Adipocyte (in vitro differentiated cells): ENCODE results near the gene KIF20B.

ENCODE experiments used
- DNase-seq: peaks from one replicate; pipeline ENCODE4 v3.0.0-alpha.2; 2015; ENCODE audit warnings: low read depth
- H3K27me3 ChIP-seq: replicated peaks from 2 replicates; pipeline ENCODE4 v1.7.0; 2013; ENCODE audit warnings: mild to moderate bottlenecking, low read length, moderate library complexity; ENCODE audit not compliant: control insufficient read depth, insufficient read depth
- H3K36me3 ChIP-seq: 2 replicates; pipeline ENCODE4 v1.7.0; 2013; ENCODE audit warnings: low read length, mild to moderate bottlenecking, moderate library complexity; ENCODE audit not compliant: control insufficient read depth, insufficient read depth, severe bottlenecking
- H3K4me1 ChIP-seq: 2 replicates; pipeline ENCODE4 v1.7.0; 2013; ENCODE audit warnings: mild to moderate bottlenecking, low read length, moderate library complexity; ENCODE audit not compliant: control insufficient read depth, insufficient read depth
- H3K4me3 ChIP-seq: 2 replicates; pipeline ENCODE4 v1.7.0; 2013; ENCODE audit warnings: mild to moderate bottlenecking, low read length, moderate library complexity
- H3K9ac ChIP-seq: 2 replicates; pipeline ENCODE4 v1.7.0; 2013; ENCODE audit warnings: mild to moderate bottlenecking, low read length, moderate library complexity
- H3K9me3 ChIP-seq: 2 replicates; pipeline ENCODE4 v1.7.0; 2013; ENCODE audit warnings: mild to moderate bottlenecking, low read length, moderate library complexity; ENCODE audit not compliant: control insufficient read depth

The KIF20B gene

DNA sequence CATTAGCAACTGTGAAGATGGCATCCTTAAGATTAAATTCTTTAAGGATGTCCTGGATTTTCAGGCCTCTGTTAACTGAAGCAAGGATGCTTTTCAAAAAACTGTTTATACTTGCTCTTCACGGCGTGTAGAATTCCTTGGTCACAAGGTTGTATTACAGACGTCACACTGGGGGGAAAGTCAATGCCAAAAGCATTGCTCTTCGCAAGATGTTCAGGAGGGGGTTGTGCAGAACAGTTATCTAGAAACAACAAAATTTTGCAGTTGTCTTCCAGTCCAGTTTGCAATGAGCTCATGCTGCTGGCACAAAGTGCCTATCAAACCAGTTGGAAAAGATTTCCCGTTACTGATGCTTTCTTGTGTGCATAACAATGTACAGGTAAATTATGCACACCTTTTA lies 8.2 kb upstream of the KIF20B start:
- H3K9ac ChIP-seq = no peak overlapping the region
- no peaks in the 10 kb centered on the region for H3K9me3 ChIP-seq
- H3K4me1 ChIP-seq = no peaks in the 10 kb centered on the region

GRCh38 chr10:89695307-89695706 lies 6.1 kb upstream of the KIF20B start:
- Histone ChIP-seq H3K4me1 (no peaks in the 10 kb centered on the region), H3K9me3 (no peaks in the 10 kb centered on the region), H3K27me3 (no peaks in the 10 kb centered on the region), H3K4me3 (no peak overlapping the region), H3K36me3 (no peaks in the 10 kb centered on the region), H3K9ac (no peak overlapping the region)
- DNase-seq = no peak

More for the DNA sequence above, 8.2 kb upstream of the KIF20B start:
- H3K27me3 ChIP-seq = no peaks in the 10 kb centered on the region
- no peaks in the 10 kb centered on the region for H3K36me3 ChIP-seq
- DNase-seq = no peak
- H3K4me3 ChIP-seq = no peak overlapping the region

DNA sequence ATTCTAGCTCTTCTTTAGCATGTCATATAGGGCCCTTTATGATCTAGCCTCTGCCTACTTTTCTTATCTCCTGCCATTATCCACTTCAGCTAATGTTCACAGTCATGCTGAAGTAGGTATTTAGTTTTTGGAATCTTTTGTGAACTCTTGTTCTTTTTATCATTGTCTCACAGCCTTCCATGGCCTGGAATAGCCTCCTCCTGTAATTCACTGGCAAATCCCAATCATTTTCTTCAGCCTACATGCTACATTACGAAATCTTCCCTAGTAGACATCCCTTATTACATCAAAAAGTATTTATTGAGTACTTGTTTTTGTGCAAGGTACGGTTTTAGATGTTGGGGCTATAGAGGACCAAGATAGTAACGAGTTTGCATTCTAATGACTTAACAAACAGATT lies 3.4 kb upstream of the KIF20B start:
- DNase-seq = no peak
- Histone ChIP-seq H3K27me3 (no peaks in the 10 kb centered on the region), H3K36me3 (no peaks in the 10 kb centered on the region), H3K4me1 (peaks cover 11% of the 10 kb centered on the region), H3K4me3 (no peak overlapping the region), H3K9ac (no peak overlapping the region), H3K9me3 (no peaks in the 10 kb centered on the region)

DNA sequence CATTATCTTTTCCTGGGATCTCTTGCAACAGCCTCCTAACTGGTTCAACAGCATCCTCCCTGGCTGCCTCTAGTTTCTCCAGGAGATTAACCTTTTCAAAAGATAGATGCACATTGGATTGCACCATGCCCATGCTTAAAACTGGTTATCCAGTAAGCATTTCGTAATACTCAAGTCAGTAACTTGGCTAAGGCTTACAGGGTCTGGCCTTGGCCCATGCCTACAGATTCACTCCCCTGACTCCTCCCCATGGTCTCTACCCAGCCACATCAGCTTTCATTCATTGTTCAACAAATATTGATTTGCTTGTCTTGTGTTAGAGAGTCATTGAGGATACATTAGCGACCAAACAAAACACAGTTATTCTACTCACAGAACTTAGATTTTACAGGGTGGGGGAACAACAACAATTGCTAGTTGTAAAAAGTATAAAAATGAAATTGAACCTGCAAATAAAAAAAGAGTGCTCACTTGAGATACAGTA lies 1.8 kb upstream of the KIF20B start:
- peak; percentile 14 for DNase-seq
- Histone ChIP-seq H3K4me1 (peaks cover 11% of the 10 kb centered on the region), H3K9ac (no peak overlapping the region), H3K4me3 (no peak overlapping the region), H3K9me3 (no peaks in the 10 kb centered on the region), H3K27me3 (no peaks in the 10 kb centered on the region), H3K36me3 (no peaks in the 10 kb centered on the region)

DNA sequence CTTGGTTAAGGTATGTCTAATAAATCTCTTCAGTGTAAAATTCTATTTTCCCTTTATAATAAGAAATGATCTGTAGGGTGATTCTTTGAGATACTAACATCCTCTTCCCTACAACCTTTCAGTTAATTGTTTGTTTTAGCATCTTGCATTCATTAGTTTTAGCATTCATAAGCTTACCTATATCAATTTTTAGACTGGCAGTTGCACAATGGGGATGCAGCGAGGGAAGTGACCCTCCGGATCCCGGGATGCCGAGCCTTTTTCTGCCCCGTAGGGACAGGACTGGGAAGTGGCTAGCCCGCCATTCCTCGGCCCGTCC lies 508 bp upstream of the KIF20B start:
- DNase-seq = no peak
- peak overlapping the region; percentile 98 for H3K4me3 ChIP-seq
- H3K36me3 ChIP-seq = no peaks in the 10 kb centered on the region

DNA sequence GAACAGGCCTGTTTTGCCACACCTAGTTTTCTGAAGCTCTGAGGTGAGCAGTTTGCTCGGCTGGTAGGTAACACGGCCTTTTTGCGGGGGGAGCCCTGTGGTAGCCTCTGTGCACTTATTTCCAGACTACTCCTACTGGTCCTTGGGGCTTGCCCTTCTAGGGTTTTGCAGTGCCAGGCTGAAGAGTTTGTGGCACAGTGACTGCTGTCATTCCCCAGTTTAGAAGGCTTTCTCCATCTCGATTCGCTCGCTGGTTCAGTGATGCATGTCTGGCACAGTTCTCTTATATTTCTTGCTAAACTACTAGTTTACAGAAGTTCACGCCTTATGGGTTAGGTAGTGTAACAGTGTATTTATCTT lies 711 bp downstream of the KIF20B start:
- H3K4me3 ChIP-seq = peak overlapping the region; percentile 98
- no peaks in the 10 kb centered on the region for H3K36me3 ChIP-seq
- peak overlapping the region; percentile 91 for H3K9ac ChIP-seq
- no peaks in the 10 kb centered on the region for H3K27me3 ChIP-seq
- peak; percentile 9 for DNase-seq
- H3K9me3 ChIP-seq = no peaks in the 10 kb centered on the region
- H3K4me1 ChIP-seq = peaks cover 15% of the 10 kb centered on the region

More for the DNA sequence above, 508 bp upstream of the KIF20B start:
- H3K27me3 ChIP-seq = no peaks in the 10 kb centered on the region
- no peaks in the 10 kb centered on the region for H3K9me3 ChIP-seq
- H3K4me1 ChIP-seq = peaks cover 11% of the 10 kb centered on the region
- H3K9ac ChIP-seq = peak overlapping the region; percentile 91

DNA sequence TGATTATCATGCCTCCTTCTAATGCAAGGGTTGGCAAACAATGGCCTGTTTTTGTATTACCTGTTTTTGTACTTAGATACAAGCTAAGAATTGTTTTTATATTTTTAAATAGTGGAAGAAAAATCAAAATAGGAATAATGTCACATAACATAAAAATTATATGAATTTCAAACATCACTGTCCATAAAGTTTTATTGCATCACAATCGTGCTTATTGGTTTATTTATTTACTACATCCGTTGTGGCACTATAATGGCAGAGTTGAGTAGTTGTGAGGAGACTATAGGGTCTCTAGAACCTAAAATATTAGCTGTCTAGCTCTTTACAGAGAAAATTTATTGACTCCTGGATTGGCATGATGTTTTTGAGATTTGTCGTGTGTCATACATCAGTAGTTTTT lies 4.1 kb downstream of the KIF20B start:
- no peaks in the 10 kb centered on the region for H3K27me3 ChIP-seq
- no peak for DNase-seq
- H3K36me3 ChIP-seq = no peaks in the 10 kb centered on the region
- peaks cover 15% of the 10 kb centered on the region for H3K4me1 ChIP-seq
- H3K9me3 ChIP-seq = no peaks in the 10 kb centered on the region
- no peak overlapping the region for H3K4me3 ChIP-seq
- H3K9ac ChIP-seq = no peak overlapping the region

- H3K27me3 ChIP-seq = no peaks in the 10 kb centered on the region
- DNase-seq = no peak
- no peak overlapping the region for H3K4me3 ChIP-seq
- peaks cover 10% of the 10 kb centered on the region for H3K4me1 ChIP-seq
- H3K36me3 ChIP-seq = no peaks in the 10 kb centered on the region
- H3K9me3 ChIP-seq = no peaks in the 10 kb centered on the region
- no peak overlapping the region for H3K9ac ChIP-seq
Observed at GRCh38 chr10:89706011-89706410, 4.6 kb downstream of the KIF20B start.

DNA sequence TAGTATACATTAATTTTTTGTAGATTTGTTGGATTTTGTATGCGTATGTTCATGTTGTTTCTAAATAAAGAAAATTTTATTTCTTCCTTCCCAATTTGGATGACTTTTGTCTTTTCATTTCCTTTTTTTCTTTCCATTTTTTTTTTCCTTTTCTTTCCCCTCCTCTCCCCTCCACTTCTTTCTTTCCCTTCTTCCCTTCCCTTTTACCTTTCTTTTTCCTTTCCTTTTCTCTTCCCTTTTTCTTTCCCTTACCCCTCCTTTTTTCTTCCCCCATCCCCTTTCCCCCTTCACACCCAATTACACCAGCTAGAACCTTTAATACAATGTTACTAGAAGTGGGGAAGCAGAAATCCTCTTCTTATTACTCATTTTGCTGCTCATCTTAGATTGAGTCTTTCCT lies 6.0 kb downstream of the KIF20B start:
- Histone ChIP-seq H3K27me3 (no peaks in the 10 kb centered on the region), H3K9ac (no peak overlapping the region), H3K4me1 (peaks cover 5% of the 10 kb centered on the region), H3K36me3 (no peaks in the 10 kb centered on the region), H3K9me3 (no peaks in the 10 kb centered on the region), H3K4me3 (no peak overlapping the region)
- no peak for DNase-seq

DNA sequence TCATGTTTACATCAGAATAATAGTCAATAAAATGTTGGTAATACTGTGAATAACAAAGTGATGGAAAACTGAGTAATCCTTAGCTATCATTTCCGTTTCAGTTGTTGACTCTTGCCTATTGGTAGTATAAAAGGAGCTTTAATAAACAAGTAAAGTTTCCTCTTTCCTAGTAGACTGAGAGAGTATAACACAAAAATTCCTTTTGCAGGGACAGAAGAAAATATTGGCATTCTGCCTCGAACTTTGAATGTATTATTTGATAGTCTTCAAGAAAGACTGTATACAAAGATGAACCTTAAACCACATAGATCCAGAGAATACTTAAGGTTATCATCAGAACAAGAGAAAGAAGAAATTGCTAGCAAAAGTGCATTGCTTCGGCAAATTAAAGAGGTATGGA lies 9.4 kb downstream of the KIF20B start:
- no peaks in the 10 kb centered on the region for H3K27me3 ChIP-seq
- peaks cover 4% of the 10 kb centered on the region for H3K4me1 ChIP-seq
- H3K36me3 ChIP-seq = no peaks in the 10 kb centered on the region
- peak; percentile 9 for DNase-seq
- H3K9ac ChIP-seq = no peak overlapping the region
- no peaks in the 10 kb centered on the region for H3K9me3 ChIP-seq
- no peak overlapping the region for H3K4me3 ChIP-seq

DNA sequence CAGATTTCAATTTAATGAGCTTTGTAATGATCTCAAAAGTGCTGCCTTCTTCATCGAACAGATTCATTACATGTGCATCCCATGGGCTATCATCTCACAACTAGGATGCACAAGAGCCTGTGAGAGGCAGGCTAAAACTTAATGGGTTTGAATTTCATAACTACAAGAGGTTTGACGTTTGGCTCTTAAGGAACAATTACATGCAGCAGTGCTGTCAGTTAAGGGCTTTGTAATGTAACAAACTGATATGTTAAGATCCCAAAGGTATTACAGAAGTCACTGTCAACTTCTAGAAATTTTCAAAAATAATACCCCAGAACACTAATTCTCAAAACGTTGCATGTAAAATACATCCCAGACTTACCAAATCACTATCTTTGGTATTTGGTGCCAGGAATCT lies 33.2 kb downstream of the KIF20B start:
- H3K4me3 ChIP-seq = no peak overlapping the region
- peaks cover 2% of the 10 kb centered on the region for H3K4me1 ChIP-seq
- peaks cover 5% of the 10 kb centered on the region for H3K36me3 ChIP-seq
- DNase-seq = no peak
- H3K27me3 ChIP-seq = no peaks in the 10 kb centered on the region
- H3K9ac ChIP-seq = no peak overlapping the region
- no peaks in the 10 kb centered on the region for H3K9me3 ChIP-seq

DNA sequence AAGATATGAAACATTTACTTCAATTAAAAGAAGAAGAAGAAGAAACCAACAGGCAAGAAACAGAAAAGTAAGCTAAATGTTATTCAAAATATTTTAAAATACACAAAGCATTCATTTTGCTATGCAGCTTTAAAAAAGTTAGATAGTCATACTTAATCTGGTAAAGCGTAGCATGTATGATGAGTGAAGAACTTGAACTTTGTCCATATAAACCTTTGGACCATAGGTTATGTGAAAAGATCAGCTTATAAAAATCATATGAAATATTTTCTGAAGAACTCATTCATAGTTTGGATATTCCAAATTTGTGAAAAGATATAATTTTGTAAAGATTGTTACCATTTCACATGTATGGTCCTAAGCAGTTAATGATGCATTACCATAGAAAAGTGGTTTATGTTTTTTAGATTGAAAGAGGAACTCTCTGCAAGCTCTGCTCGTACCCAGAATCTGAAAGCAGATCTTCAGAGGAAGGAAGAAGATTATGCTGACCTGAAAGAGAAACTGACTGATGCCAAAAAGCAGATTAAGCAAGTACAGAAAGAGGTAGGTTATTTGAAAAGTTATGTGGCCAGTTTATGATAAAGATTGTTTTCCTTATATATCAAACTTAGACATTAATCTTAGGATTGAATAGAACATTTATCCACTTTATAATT lies 37.3 kb downstream of the KIF20B start:
- peaks cover 5% of the 10 kb centered on the region for H3K36me3 ChIP-seq
- H3K9me3 ChIP-seq = no peaks in the 10 kb centered on the region
- no peak overlapping the region for H3K9ac ChIP-seq
- peak; percentile 6 for DNase-seq
- no peak overlapping the region for H3K4me3 ChIP-seq
- no peaks in the 10 kb centered on the region for H3K4me1 ChIP-seq
- no peaks in the 10 kb centered on the region for H3K27me3 ChIP-seq
